Fibroblast of the aortic adventitia (primary cell): Measurements from ENCODE around the gene HNRNPL. TPM values are rescaled to one million over a fixed set of nuclear protein-coding genes. Genes with fewer than 3 reads are reported as not detected.

Source experiments
- DNase-seq: peaks from one replicate; pipeline ENCODE4 v3.0.0-alpha.2; 2010; ENCODE audit warnings: low read depth
- H3K4me3 ChIP-seq: 2 replicates; pipeline ENCODE4 v1.5.1; 2011; ENCODE audit warnings: low read depth, mild to moderate bottlenecking, control low read depth, low read length, moderate library complexity
- total RNA-seq: library from RNA; depleted of rRNA; stranded (reverse); fragments of >200 nt; gene quantifications from 2 replicates; pipeline ENCODE4 v1.2.3, GENCODE V29; 2012; ENCODE audit warnings: low replicate concordance
- TF ChIP-seq, protein P1 (sequence below): IDR thresholded peaks from 2 replicates; pipeline ENCODE4 v1.5.1; 2011; ENCODE audit warnings: mild to moderate bottlenecking, low read length, control low read depth, inconsistent platforms; ENCODE audit not compliant: insufficient read depth

HNRNPL gene
- total RNA-seq, 1 donor: 254 TPM

DNA sequence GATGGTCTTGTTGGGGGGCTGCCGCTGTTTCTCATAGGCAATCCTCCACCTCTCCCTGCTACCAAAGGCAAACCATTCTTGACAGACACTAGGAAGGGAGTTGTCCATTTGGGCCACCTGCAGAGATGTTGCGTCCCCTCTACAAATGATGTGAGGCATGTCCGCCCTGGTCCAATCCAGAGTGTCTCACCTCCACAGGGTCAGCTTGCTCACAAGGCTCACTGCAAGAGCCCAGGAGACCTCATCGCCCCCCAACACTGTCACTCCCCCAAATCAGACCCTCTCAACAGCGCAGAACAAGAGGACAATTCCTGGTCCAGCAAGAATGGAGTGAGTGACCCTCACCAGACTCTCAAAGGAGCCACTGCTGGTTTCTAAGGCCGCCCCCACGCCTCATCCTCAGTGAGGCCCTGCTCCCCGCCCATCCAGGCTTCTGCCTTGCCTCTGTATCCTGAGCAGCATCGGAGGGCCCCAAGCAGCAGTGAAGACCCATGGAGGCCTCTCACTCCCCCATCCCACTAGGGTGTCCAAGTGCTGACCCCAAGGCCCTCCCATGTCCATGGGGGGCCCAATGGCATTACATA lies 6.5 kb downstream of the HNRNPL start:
- no peak overlapping the region for H3K4me3 ChIP-seq
- TF ChIP-seq, protein P1, sequence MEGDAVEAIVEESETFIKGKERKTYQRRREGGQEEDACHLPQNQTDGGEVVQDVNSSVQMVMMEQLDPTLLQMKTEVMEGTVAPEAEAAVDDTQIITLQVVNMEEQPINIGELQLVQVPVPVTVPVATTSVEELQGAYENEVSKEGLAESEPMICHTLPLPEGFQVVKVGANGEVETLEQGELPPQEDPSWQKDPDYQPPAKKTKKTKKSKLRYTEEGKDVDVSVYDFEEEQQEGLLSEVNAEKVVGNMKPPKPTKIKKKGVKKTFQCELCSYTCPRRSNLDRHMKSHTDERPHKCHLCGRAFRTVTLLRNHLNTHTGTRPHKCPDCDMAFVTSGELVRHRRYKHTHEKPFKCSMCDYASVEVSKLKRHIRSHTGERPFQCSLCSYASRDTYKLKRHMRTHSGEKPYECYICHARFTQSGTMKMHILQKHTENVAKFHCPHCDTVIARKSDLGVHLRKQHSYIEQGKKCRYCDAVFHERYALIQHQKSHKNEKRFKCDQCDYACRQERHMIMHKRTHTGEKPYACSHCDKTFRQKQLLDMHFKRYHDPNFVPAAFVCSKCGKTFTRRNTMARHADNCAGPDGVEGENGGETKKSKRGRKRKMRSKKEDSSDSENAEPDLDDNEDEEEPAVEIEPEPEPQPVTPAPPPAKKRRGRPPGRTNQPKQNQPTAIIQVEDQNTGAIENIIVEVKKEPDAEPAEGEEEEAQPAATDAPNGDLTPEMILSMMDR: no peak
- DNase-seq: no peak

DNA sequence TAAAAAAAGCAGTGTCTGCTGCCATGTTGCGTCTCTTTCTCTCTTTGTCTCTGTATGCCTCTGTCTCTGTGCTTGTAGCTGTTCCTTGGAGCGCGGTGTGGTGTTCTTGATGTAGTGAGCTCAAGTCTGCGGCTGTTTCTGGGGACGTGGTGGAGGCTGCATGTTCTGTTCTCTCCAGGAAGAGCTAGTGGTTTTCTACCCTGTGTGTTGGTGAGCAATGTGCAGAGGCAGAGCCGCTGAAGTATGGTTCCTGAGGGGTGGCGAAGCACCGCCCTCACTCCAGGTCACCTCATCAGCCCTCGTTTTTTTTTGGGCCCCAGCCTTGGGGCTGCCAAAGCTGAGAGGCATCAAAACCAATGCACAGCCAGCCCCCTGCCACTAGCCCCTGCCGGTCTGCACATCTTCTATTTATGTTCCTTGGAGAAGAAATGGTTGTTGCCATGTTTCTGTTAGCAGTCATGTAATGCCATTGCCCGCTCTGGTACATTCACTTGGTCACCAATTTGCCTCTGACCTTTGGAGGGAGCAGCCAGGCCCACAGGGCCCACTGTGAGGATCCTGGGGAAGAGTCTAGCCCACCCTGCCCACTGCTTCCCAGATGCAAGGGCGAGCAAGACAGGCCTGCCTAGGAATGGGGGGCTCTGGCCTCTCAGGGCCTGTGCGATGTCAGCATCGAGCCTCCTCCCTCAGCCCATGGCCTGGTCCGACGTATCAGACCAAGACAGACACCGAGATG lies 7.2 kb downstream of the HNRNPL start:
- no peak overlapping the region for H3K4me3 ChIP-seq
- no peak for DNase-seq
- TF ChIP-seq, protein P1: no peak

DNA sequence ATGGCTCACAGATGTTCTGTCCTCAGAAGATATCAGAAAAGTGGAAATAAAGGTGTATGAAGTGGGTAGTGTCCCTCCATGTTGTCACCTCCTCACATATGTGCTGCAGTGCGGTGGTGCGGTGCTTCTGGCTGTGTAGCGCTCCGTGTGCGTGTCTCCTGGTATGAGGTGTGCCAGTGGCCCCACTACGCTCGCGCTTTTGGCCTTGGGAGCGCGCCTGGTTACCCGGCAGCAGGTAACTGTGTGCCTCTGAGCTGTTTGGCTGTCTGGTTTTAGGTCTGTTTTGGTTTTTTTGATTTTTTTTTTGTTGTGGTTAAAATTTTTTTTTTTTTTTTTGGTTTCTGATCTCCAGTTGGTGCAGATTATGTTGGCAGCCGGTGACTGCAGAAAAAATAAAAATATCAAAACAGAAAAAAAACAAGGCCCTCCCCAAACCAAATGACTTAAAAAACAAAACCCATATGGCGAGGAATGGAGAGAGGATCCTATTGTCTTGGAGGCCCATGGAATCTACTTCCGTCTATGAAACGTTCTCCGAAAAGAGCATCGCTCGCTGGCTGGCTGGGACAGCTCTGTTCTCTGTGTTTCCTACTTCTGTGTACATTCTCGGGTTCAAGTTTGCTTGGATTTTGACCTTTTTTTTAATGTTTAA lies 7.9 kb downstream of the HNRNPL start:
- H3K4me3 ChIP-seq: no peak overlapping the region
- DNase-seq: no peak
- TF ChIP-seq, protein P1: no peak

DNA sequence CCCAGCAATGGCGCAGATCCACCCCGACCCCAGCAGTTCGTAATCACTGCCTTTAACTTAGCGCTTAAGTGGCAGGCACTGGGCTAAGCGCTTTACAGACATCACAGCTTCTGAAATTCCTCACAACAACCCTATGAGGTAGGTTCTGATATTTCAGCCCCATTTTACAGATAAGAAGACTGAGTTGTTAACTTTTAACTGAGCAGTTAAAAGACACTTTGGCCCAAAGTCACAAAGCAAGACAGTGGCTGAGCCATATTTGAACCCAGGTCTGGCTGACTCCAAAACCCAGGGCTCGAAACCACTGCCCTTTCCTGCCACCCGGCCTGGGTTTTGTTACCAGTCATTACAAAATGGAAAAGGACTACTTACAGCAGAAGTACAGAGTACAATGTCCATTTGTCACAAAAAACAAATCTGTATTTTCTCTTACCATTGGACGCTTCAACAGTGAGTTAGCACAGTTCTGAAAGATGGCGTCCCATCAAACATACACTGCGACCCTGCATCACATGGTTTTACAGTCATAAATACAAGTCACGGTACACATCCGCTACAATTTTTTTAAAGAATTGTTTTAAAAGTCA lies 8.5 kb downstream of the HNRNPL start:
- no peak for DNase-seq
- H3K4me3 ChIP-seq: no peak overlapping the region
- TF ChIP-seq, protein P1: no peak

DNA sequence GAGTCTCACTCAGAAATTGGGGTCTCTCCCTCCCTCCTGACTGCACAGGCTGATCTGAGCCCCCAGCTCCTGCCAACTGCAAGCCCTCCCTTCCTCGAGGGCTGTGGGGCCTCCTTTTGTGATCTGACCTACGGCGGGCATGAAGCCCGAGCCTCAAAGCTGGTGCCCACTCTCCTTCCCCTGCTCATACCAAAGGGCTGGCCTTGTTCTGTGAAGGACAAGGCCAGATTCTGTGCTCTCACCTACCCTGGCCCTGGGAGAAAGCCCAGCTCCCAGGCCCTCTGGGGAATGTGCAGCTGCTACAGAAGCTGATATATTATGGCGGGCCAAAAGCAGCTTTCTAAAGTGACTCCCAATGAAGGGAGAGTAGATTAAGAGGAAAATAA lies 9.2 kb downstream of the HNRNPL start:
- no peak overlapping the region for H3K4me3 ChIP-seq
- TF ChIP-seq, protein P1: no peak
- no peak for DNase-seq

DNA sequence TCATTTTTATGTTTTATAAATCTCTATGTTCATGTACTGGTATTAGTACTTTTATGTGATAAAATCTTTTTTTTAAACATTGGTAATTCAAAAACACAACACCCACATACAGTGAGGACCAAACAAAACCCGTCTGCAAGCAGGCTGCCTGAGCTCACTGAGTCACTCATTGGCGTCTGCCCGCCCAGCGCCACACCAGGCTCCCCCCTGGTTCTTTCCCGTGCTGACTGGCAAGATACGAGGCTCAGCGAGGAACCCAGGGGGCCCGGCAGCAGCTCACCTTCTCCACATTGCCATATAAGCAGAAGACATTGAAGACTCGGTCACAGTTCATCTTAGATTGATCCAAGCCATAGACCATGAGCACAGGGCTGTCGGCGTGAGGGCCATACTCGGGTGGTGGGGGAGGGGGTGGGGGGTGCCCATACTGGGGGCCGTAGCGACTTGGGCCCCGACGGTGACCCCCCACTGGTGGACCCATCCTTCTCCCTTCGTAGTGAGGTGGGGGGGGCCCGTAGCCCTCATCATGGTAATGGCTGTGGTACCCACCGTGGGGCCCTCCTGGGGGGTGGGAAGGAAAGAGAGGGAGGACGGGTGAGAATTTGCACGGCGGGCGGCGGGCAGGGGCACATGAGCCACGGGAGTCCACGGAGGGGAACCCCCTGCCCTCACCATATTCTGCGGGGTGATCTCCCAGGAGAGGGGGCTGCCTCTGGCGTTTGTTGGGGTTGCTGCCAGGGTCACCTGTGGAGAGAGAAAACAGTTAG lies 9.8 kb downstream of the HNRNPL start:
- DNase-seq: no peak
- TF ChIP-seq, protein P1: no peak
- H3K4me3 ChIP-seq: no peak overlapping the region
